Stomach (tissue), 9 donors: ENCODE measurements around the gene UPP2. TPM values are rescaled to one million over a fixed set of nuclear protein-coding genes. Genes with fewer than 3 reads are reported as not detected.

Experiments used
- DNase-seq, 2 donors: peaks; one replicate each; pipeline versions ENCODE4 v3.0.0 to v3.0.0-alpha.2; 2013 to 2019
- H3K27ac ChIP-seq, 5 donors: fragments of 200-600 bp in 4 of 5; sonication (generic) in 4 of 5; one replicate each; pipeline ENCODE4 v1.5.1; 2013 to 2019; ENCODE audit warnings: mild to moderate bottlenecking in 1 of 5, moderate library complexity in 1 of 5
- H3K27me3 ChIP-seq, 3 donors: fragments of 200-600 bp; sonication (generic); one replicate each; pipeline ENCODE4 v1.5.1; 2017 to 2019; ENCODE audit warnings: mixed run types in 1 of 3
- H3K36me3 ChIP-seq, 4 donors: fragments of 200-600 bp; sonication (generic); 1 replicate in 3 of 4; 2 replicates in 1 of 4; pipeline ENCODE4 v1.5.1; 2016 to 2019
- H3K4me1 ChIP-seq, 4 donors: fragments of 200-600 bp; sonication (generic); one replicate each; pipeline ENCODE4 v1.5.1; 2016 to 2019
- H3K4me3 ChIP-seq, 4 donors: fragments of 200-600 bp; sonication (generic) in 3 of 4; one replicate each; pipeline ENCODE4 v1.5.1; 2016 to 2019; ENCODE audit warnings: mild to moderate bottlenecking in 1 of 4
- H3K9me3 ChIP-seq, 4 donors: fragments of 200-600 bp; sonication (generic); one replicate each; pipeline ENCODE4 v1.5.1; 2016 to 2019
- EP300 ChIP-seq: sonication (generic); formaldehyde crosslinking; IDR thresholded peaks from one replicate; pipeline ENCODE4 v1.6.1; 2017; ENCODE audit warnings: antibody characterized with exemption
- POLR2A ChIP-seq, 4 donors: fragments of 450-650 bp; IDR thresholded peaks; one replicate each; pipeline ENCODE4 v1.6.1; 2016; ENCODE audit warnings: antibody characterized with exemption in 4 of 4, control low read depth in 2 of 4, mild to moderate bottlenecking in 1 of 4, moderate library complexity in 1 of 4
- POLR2AphosphoS5 ChIP-seq, 3 donors: sonication (generic); formaldehyde crosslinking; IDR thresholded peaks; one replicate each; pipeline ENCODE4 v1.6.1; 2016; ENCODE audit warnings: antibody characterized with exemption in 3 of 3
- WGBS, 5 donors: extraction: QIAGEN DNeasy Blood & Tissue Kit in 3 of 5; methylation state at CpG; one replicate each; pipeline versions ENCODE4 v1.1.5 to v1.1.7; 2013 to 2018; 5-methylcytosine and 5-hydroxymethylcytosine counted together
- intact Hi-C: fragments of 100-400 bp; cut with DNase I; formaldehyde crosslinking; loops from one replicate; pipeline ENCODE4 v1.15.1; 2023; ENCODE audit warnings: low total_unique reads
- polyA plus RNA-seq, 3 donors: library from polyadenylated mRNA; stranded (reverse); fragments of 200-250 nt; gene quantifications; one replicate each; pipeline ENCODE4 v1.2.3, GENCODE V29; 2013
- total RNA-seq, 5 donors: library from RNA; depleted of rRNA; stranded (reverse); fragments of >200 nt; gene quantifications; one replicate each; pipeline versions ENCODE4 v1.1.0 to v1.2.3, GENCODE V29; 2014 to 2016
- TF ChIP-seq, protein P1 (sequence below), 7 experiments: fragments of 450-650 bp in 4 of 7; fragments of 200-600 bp in 3 of 7; sonication (generic) in 3 of 7; IDR thresholded peaks; one replicate each; pipeline ENCODE4 v1.5.1; 2016 to 2019; ENCODE audit warnings: antibody characterized with exemption in 7 of 7, control low read depth in 2 of 7, mild to moderate bottlenecking in 1 of 7
- donor health status: healthy with polysubstance abuse.
- donor health status: Bipolar disorder and iron deficiency.
- donor health status: healthy.

Gene UPP2
- total and polyA plus RNA-seq, 8 donors = not detected

DNA sequence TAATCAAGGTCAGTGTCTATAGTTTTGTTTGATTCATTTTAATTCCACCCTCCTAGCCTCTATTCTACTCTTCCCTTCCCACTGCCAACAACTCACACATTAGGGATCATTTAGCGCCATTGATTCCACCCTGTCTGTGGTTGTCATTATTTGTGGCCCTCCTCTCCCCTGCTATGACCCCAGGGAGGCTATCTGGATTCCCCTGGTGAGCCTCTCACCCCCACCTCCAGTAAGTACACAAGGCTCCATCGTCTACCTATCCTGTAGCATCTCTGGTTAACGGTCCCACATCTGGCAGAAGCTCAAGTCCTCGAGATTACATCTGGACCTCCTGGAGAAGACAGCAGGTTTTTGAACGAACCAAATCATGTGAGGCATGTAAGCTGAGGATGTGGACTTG is 27.4 kb downstream of the UPP2 start:
- H3K27ac ChIP-seq = peak overlapping the region in 4 of 5 donors; percentile 20 to 81 (median 70)
- TF ChIP-seq POLR2AphosphoS5 (IDR thresholded peaks at IDR 0.05) = no peak
- TF ChIP-seq EP300 = no peak
- TF ChIP-seq POLR2A (IDR thresholded peaks at IDR 0.05) = no peak
- TF ChIP-seq, protein P1, sequence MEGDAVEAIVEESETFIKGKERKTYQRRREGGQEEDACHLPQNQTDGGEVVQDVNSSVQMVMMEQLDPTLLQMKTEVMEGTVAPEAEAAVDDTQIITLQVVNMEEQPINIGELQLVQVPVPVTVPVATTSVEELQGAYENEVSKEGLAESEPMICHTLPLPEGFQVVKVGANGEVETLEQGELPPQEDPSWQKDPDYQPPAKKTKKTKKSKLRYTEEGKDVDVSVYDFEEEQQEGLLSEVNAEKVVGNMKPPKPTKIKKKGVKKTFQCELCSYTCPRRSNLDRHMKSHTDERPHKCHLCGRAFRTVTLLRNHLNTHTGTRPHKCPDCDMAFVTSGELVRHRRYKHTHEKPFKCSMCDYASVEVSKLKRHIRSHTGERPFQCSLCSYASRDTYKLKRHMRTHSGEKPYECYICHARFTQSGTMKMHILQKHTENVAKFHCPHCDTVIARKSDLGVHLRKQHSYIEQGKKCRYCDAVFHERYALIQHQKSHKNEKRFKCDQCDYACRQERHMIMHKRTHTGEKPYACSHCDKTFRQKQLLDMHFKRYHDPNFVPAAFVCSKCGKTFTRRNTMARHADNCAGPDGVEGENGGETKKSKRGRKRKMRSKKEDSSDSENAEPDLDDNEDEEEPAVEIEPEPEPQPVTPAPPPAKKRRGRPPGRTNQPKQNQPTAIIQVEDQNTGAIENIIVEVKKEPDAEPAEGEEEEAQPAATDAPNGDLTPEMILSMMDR (IDR thresholded peaks at IDR 0.05) = no peak
- H3K4me1 ChIP-seq = peaks cover 17 to 35% (median 24%) of the 10 kb centered on the region in 4 donors
- H3K27me3 ChIP-seq = no peaks in the 10 kb centered on the region
- no peaks in the 10 kb centered on the region for H3K9me3 ChIP-seq
- no peak for DNase-seq
- WGBS, 5 donors = 42 to 71% (median 53%) methylated on average over 5 of the region's 5 CpGs
- H3K36me3 ChIP-seq = no peaks in the 10 kb centered on the region
- intact Hi-C loops = no loop called here
- no peak overlapping the region for H3K4me3 ChIP-seq

DNA sequence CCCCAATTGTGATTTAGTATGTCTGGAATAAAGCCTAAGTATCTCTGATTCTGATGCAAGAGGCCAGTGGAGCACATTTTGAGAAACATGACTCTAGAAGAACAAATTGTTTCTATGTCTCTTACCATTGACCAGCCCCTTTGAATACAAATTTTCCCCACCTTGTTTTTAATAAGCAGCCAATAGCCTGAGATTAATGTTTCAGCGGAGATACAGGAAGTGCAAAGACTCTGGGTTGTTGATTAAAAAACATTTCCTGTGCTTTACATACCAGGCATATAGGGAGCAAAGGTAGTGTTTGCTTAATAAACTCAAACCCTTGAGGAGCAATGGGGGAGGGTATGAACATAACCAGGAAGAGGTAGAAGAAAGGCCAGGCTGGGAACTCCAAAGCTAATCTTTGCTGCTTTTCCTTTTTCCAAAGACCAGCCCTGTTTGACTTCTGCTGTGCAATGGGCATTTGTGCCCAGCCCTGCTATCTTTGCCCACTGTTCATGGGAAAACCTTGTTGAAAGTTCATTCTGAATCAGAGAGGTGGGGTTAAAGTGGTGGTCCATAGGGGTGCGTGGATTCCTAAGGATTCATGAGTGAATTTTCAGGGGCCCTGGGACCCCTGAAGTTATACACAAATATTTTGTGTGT is 29.3 kb downstream of the UPP2 start:
- H3K4me1 ChIP-seq = peaks cover 17 to 32% (median 24%) of the 10 kb centered on the region in 4 donors
- intact Hi-C loops = no loop called here
- 36 to 58% (median 49%) methylated on average over 2 of the region's 2 CpGs for WGBS, 5 donors
- H3K9me3 ChIP-seq = no peaks in the 10 kb centered on the region
- H3K27ac ChIP-seq = peak overlapping the region; percentile 40 to 88 (median 74)
- DNase-seq = peak in 1 of 2 donors; percentile 85
- H3K36me3 ChIP-seq = no peaks in the 10 kb centered on the region
- TF ChIP-seq POLR2AphosphoS5 (IDR thresholded peaks at IDR 0.05) (peak in 2 of 3 donors; percentile 58 to 80), POLR2A (IDR thresholded peaks at IDR 0.05) (no peak)
- no peak overlapping the region for H3K4me3 ChIP-seq
- no peaks in the 10 kb centered on the region for H3K27me3 ChIP-seq

GRCh38 chr2:158131483-158131912 is 29.8 kb downstream of the UPP2 start:
- peaks cover 17 to 28% (median 24%) of the 10 kb centered on the region in 4 donors for H3K4me1 ChIP-seq
- intact Hi-C loops = no loop called here
- DNase-seq = no peak
- no peaks in the 10 kb centered on the region for H3K27me3 ChIP-seq
- no peak overlapping the region for H3K4me3 ChIP-seq
- no peaks in the 10 kb centered on the region for H3K9me3 ChIP-seq
- TF ChIP-seq EP300 (no peak), POLR2A (IDR thresholded peaks at IDR 0.05) (no peak), POLR2AphosphoS5 (IDR thresholded peaks at IDR 0.05) (no peak)
- TF ChIP-seq, protein P1 (IDR thresholded peaks at IDR 0.05) = no peak
- no peaks in the 10 kb centered on the region for H3K36me3 ChIP-seq
- H3K27ac ChIP-seq = peak overlapping the region; percentile 40 to 88 (median 74)
- WGBS, 5 donors = 53 to 85% (median 68%) methylated on average over 1 of the region's 1 CpG

DNA sequence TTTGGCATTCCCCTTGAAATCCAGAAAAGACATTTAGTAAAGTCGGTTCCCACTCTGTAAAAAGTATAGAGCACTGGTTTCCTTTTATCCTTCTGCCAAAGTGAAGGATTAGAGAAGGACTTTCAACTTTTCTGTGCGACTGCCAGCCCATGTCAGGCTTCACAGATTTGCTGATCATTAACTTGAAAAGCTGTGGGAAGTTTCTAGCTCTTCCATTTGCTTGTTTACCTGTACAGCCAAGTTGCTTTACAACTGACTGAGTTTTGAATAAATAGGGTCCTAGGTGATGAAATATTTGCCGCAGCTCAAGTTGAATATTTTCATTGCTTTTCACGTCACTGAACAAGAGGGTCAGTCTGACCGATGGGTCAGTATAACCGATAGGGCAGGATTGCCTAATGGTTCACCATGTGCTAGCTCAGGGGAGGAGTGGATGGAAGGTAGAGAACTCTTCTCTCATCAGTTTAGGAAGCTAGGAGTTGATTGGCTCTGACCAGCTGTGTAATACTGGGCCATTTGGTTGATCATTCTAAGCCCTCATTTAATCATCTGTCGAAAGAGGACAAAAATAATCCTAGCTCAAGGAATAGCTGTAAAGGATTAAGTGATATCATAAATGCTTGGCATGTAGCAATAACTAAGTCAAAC is 30.4 kb downstream of the UPP2 start:
- H3K4me1 ChIP-seq = peaks cover 17 to 28% (median 24%) of the 10 kb centered on the region in 4 donors
- no peaks in the 10 kb centered on the region for H3K9me3 ChIP-seq
- no peak for TF ChIP-seq EP300
- intact Hi-C loops = no loop called here
- no peaks in the 10 kb centered on the region for H3K27me3 ChIP-seq
- peak overlapping the region in 4 of 5 donors; percentile 40 to 81 (median 61) for H3K27ac ChIP-seq
- H3K4me3 ChIP-seq = no peak overlapping the region
- peak in 1 of 2 donors; percentile 44 for DNase-seq
- 52 to 69% (median 55%) methylated on average over 7 of the region's 7 CpGs for WGBS, 5 donors
- no peaks in the 10 kb centered on the region for H3K36me3 ChIP-seq

- WGBS, 5 donors = 29 to 47% (median 45%) methylated on average over 4 of the region's 4 CpGs
- no peak for TF ChIP-seq POLR2A (IDR thresholded peaks at IDR 0.05)
- no peak for TF ChIP-seq EP300
- no peak for TF ChIP-seq POLR2AphosphoS5 (IDR thresholded peaks at IDR 0.05)
- TF ChIP-seq, protein P1 (IDR thresholded peaks at IDR 0.05) = no peak
Measured at GRCh38 chr2:158134055-158134454, 32.4 kb downstream of the UPP2 start.

More at GRCh38 chr2:158134055-158134454, 32.4 kb downstream of the UPP2 start:
- H3K4me3 ChIP-seq = no peak overlapping the region
- no peak for DNase-seq
- no peaks in the 10 kb centered on the region for H3K27me3 ChIP-seq
- H3K4me1 ChIP-seq = peaks cover 12 to 16% (median 14%) of the 10 kb centered on the region in 4 donors
- no peaks in the 10 kb centered on the region for H3K9me3 ChIP-seq
- no peak overlapping the region for H3K27ac ChIP-seq
- no peaks in the 10 kb centered on the region for H3K36me3 ChIP-seq
- intact Hi-C loops = no loop called here
